GM12878 (cell line): ENCODE measurements around the gene SELENOS. TPM values are rescaled to one million over a fixed set of nuclear protein-coding genes. Genes with fewer than 3 reads are reported as not detected.

Source experiments
- ATF2 ChIP-seq: IDR thresholded peaks from 2 replicates; pipeline ENCODE4 v1.6.1; 2012; ENCODE audit warnings: low read length, inconsistent platforms
- ATF7 ChIP-seq: fragments of 450-650 bp; IDR thresholded peaks from 2 replicates; pipeline ENCODE4 v1.6.1; 2016; ENCODE audit warnings: low read depth, mild to moderate bottlenecking
- CBX5 ChIP-seq: sonication (generic); IDR thresholded peaks from 2 replicates; pipeline ENCODE4 v1.6.1; 2016; ENCODE audit warnings: low read depth, moderate library complexity, mild to moderate bottlenecking, inconsistent platforms
- CHD2 ChIP-seq: IDR thresholded peaks from 2 replicates; pipeline ENCODE4 v1.6.1; 2011; ENCODE audit warnings: low read depth, low read length, improper control_type of control experiment, borderline replicate concordance
- IKZF1 ChIP-seq: fragments of 450-650 bp; conservative IDR thresholded peaks from 2 replicates; pipeline ENCODE4 v1.6.1; 2017; ENCODE audit warnings: antibody characterized with exemption, mild to moderate bottlenecking
- IKZF2 ChIP-seq, 2 experiments: fragments of 450-650 bp; IDR thresholded peaks; 2 replicates each; pipeline ENCODE4 v1.6.1; 2017; ENCODE audit warnings: mild to moderate bottlenecking in 2 of 2, moderate library complexity in 2 of 2
- IRF5 ChIP-seq: fragments of 450-650 bp; IDR thresholded peaks from 2 replicates; pipeline ENCODE4 v1.6.1; 2017; ENCODE audit warnings: borderline replicate concordance
- MEF2A ChIP-seq: IDR thresholded peaks from 2 replicates; pipeline ENCODE4 v1.6.1; 2011; ENCODE audit warnings: low read depth, mild to moderate bottlenecking, low read length, moderate library complexity; ENCODE audit not compliant: insufficient read depth
- RBBP5 ChIP-seq: fragments of 200-600 bp; sonication (generic); conservative IDR thresholded peaks from 2 replicates; pipeline ENCODE4 v1.6.1; 2016
- RELB ChIP-seq: fragments of 450-650 bp; IDR thresholded peaks from 2 replicates; pipeline ENCODE4 v1.6.1; 2017; ENCODE audit warnings: low read depth, mild to moderate bottlenecking, moderate library complexity
- SIX5 ChIP-seq: IDR thresholded peaks from 2 replicates; pipeline ENCODE4 v1.6.1; 2011; ENCODE audit warnings: mild to moderate bottlenecking, low read depth, low read length, moderate library complexity; ENCODE audit not compliant: severe bottlenecking
- SUPT20H ChIP-seq: IDR thresholded peaks from 2 replicates; pipeline ENCODE4 v1.6.1; 2011; ENCODE audit warnings: low read depth, mild to moderate bottlenecking, low read length, moderate library complexity, borderline replicate concordance; ENCODE audit not compliant: control insufficient read depth
- YY1 ChIP-seq: IDR thresholded peaks from 2 replicates; pipeline ENCODE4 v1.6.1; 2011; ENCODE audit warnings: low read depth, mild to moderate bottlenecking, low read length
- ZNF592 ChIP-seq: fragments of 450-650 bp; IDR thresholded peaks from 2 replicates; pipeline ENCODE4 v1.6.1; 2017; ENCODE audit warnings: mild to moderate bottlenecking, moderate library complexity
- ZNF687 ChIP-seq: fragments of 450-650 bp; IDR thresholded peaks from 2 replicates; pipeline ENCODE4 v1.6.1; 2017; ENCODE audit warnings: mild to moderate bottlenecking, moderate library complexity
- ZSCAN29 ChIP-seq: fragments of 450-650 bp; IDR thresholded peaks from 2 replicates; pipeline ENCODE4 v1.6.1; 2017; ENCODE audit warnings: mild to moderate bottlenecking, moderate library complexity
- polyA plus RNA-seq, 11 experiments: library from polyadenylated mRNA; depleted of rRNA in 4 of 11; unstranded in 6 of 11; stranded (reverse) in 5 of 11; fragments of >200 nt; fragmentation: Nextera tagmentation in 4 of 11; fragmentation: Illumina TruSeq in 1 of 11; extraction: Ambion mirVana in 4 of 11; extraction: Trizol in 1 of 11; gene quantifications; 1 replicate in 1 of 11; 2 replicates in 10 of 11; pipeline versions ENCODE4 v1.2.1 to v1.2.3, GENCODE V29; 2011 to 2016; ENCODE audit warnings: inconsistent platforms in 2 of 11, missing spikeins in 2 of 11, low read depth in 1 of 11
- total RNA-seq, 4 experiments: library from RNA; depleted of rRNA in 3 of 4; stranded (reverse); fragments of >200 nt in 3 of 4; fragmentation: Illumina TruSeq in 1 of 4; extraction: Trizol in 1 of 4; gene quantifications; 2 replicates each; pipeline versions ENCODE4 v1.2.1 to v1.2.3, GENCODE V29; 2013 to 2021

The SELENOS gene
- total and polyA plus RNA-seq, 10 of the 15 experiments (the other 5 are each of a cell fraction or from before 2014, with no cell fraction given) = 25.8 to 90.1 (median 37.3) TPM

GRCh38 chr15:101275018-101275417, 2.3 kb downstream of the SELENOS start (continued):
- TF ChIP-seq ZNF592 (no peak), MEF2A (no peak), RELB (peak; percentile 51; the same call in 1 of the 2 replicates), ATF7 (peak; percentile 53; the same call in 1 of the 2 replicates), IKZF2 (IDR thresholded peaks at IDR 0.05) (peak; percentile 55 to 72; a peak in 3 of 4 replicates), ZNF687 (peak; percentile 85; the same call in 1 of the 2 replicates), SIX5 (no peak), CBX5 (no peak), ZSCAN29 (no peak), SUPT20H (no peak), RBBP5 (no peak), YY1 (no peak), CHD2 (no peak), IKZF1 (peak; percentile 58), IRF5 (no peak), ATF2 (no peak)
